DOHH2 (cell line): ENCODE measurements around the gene KLK14.

Experiments
- EZH2phosphoT487 ChIP-seq: fragments of 200-600 bp; sonication (generic); IDR thresholded peaks from 2 replicates; pipeline ENCODE4 v1.6.1; 2017; ENCODE audit warnings: borderline replicate concordance, mild to moderate bottlenecking, antibody characterized with exemption, low read length, moderate library complexity, mixed read lengths
- TF ChIP-seq, protein P1 (sequence below): fragments of 200-600 bp; sonication (generic); IDR thresholded peaks from one replicate; pipeline ENCODE4 v1.5.1; 2014; ENCODE audit warnings: antibody characterized with exemption, mild to moderate bottlenecking, low read depth, low read length; ENCODE audit not compliant: poor library complexity, severe bottlenecking

DNA sequence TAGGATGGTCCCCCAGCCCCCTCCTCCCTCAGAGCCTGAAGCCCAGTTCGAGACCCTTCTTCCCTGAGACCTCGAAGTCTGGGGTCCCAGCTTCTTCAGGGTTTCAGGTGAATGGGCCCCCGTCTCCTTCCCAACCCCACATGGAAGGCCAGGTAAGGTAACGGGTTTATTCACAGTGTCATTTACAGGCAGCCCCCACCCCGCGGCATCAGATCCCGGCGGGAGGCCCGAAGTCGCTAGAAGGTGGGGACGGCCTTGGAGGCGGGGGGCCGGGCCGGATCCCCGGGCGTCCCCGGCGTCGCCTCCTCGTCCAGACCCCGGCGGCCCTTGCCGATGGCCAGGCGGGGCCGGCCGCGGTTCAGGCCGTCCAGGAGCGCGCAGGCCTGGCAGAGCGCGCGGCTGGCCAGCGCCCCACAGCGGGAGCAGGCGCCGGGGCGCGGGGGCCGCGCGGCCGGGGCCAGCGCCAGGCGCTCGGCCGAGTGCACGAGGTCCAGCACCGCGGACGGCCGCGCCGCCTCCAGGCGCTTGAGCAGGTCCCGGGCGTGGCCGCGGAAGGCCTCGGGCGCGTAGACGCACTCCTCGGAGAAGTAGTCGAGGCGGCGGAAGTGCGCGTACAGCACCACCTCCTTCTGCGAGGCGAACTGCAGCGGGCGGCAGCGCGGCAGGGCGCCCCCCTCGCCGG, 15.8 kb upstream of the KLK14 start:
- TF ChIP-seq, protein P1, sequence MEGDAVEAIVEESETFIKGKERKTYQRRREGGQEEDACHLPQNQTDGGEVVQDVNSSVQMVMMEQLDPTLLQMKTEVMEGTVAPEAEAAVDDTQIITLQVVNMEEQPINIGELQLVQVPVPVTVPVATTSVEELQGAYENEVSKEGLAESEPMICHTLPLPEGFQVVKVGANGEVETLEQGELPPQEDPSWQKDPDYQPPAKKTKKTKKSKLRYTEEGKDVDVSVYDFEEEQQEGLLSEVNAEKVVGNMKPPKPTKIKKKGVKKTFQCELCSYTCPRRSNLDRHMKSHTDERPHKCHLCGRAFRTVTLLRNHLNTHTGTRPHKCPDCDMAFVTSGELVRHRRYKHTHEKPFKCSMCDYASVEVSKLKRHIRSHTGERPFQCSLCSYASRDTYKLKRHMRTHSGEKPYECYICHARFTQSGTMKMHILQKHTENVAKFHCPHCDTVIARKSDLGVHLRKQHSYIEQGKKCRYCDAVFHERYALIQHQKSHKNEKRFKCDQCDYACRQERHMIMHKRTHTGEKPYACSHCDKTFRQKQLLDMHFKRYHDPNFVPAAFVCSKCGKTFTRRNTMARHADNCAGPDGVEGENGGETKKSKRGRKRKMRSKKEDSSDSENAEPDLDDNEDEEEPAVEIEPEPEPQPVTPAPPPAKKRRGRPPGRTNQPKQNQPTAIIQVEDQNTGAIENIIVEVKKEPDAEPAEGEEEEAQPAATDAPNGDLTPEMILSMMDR: no peak
- no peak for TF ChIP-seq EZH2phosphoT487
